OCI-LY7 (cell line): ENCODE data around the gene SASH1.

Experiments used
- EZH2phosphoT487 ChIP-seq: fragments of 200-600 bp; sonication (generic); IDR thresholded peaks from 2 replicates; pipeline ENCODE4 v1.6.1; 2018; ENCODE audit warnings: low read depth, borderline replicate concordance, mild to moderate bottlenecking, mixed run types, antibody characterized with exemption, low read length, moderate library complexity, mixed read lengths
- TF ChIP-seq, protein P1 (sequence below): fragments of 200-600 bp; sonication (generic); conservative IDR thresholded peaks from 2 replicates; pipeline ENCODE4 v1.5.1; 2014; ENCODE audit warnings: mild to moderate bottlenecking, antibody characterized with exemption, low read length, moderate library complexity, mixed read lengths

DNA sequence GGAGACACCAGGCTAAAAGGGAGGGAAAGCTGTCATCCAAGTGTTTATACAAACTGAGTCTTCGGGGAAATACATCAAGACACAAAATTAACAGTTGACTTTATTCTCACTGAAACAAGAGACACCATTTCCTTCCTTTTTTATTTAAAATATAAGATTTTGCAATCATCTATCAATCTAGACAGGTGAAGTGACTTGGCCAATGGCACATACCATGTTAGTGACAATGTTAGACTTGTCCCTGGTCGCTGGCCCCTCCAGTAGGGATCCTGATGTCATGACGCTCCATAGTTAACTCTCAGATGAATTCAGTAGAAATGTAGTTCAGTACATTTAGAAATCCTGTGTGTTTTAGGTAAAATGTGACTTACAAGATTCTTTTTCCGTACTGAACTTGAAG is 2.9 kb downstream of the SASH1 start:
- TF ChIP-seq, protein P1, sequence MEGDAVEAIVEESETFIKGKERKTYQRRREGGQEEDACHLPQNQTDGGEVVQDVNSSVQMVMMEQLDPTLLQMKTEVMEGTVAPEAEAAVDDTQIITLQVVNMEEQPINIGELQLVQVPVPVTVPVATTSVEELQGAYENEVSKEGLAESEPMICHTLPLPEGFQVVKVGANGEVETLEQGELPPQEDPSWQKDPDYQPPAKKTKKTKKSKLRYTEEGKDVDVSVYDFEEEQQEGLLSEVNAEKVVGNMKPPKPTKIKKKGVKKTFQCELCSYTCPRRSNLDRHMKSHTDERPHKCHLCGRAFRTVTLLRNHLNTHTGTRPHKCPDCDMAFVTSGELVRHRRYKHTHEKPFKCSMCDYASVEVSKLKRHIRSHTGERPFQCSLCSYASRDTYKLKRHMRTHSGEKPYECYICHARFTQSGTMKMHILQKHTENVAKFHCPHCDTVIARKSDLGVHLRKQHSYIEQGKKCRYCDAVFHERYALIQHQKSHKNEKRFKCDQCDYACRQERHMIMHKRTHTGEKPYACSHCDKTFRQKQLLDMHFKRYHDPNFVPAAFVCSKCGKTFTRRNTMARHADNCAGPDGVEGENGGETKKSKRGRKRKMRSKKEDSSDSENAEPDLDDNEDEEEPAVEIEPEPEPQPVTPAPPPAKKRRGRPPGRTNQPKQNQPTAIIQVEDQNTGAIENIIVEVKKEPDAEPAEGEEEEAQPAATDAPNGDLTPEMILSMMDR: no peak
- TF ChIP-seq EZH2phosphoT487: no peak
